SU-DHL-6 (cell line): ENCODE data around the gene TMPRSS13.

Experiments used
- EZH2phosphoT487 ChIP-seq: fragments of 200-600 bp; sonication (generic), shearing (Covaris generic); conservative IDR thresholded peaks from 2 replicates; pipeline ENCODE4 v1.6.1; 2018; ENCODE audit warnings: mild to moderate bottlenecking, antibody characterized with exemption, low read length, moderate library complexity, mixed read lengths
- TF ChIP-seq, protein P1 (sequence below): fragments of 200-600 bp; sonication (generic); IDR thresholded peaks from one replicate; pipeline ENCODE4 v1.5.1; 2017; ENCODE audit warnings: antibody characterized with exemption, mild to moderate bottlenecking, low read length, moderate library complexity; ENCODE audit not compliant: insufficient read depth, poor library complexity, severe bottlenecking

DNA sequence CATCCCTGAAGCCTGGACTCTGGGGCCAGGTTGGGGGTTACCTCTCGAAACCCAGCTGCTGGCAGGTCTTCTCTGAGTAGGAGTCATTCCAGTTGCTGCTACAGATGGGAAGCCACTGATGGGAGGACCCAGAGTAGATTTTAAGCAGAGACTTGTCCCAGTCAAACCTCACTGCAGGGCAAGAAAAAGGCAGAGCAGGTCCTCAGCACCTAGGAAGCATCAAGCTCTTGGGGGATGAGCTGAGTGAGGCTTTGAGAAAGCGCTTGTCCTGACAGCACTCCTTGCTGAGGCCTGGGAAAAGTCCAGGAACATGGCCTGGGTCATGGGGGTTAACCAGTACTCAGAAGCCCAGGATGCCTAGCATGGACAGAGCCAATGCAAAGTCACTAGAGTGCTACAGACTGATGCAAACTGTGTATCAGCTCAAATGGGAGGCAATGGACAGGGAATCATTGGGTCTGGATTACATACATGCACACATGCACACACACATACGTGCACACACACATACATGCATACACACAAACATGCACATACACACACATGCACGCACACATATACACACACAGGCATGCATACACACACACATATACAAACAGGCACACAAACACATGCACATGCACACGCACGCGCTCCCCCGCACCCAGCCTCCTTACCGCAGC, 15.3 kb downstream of the TMPRSS13 start:
- TF ChIP-seq, protein P1, sequence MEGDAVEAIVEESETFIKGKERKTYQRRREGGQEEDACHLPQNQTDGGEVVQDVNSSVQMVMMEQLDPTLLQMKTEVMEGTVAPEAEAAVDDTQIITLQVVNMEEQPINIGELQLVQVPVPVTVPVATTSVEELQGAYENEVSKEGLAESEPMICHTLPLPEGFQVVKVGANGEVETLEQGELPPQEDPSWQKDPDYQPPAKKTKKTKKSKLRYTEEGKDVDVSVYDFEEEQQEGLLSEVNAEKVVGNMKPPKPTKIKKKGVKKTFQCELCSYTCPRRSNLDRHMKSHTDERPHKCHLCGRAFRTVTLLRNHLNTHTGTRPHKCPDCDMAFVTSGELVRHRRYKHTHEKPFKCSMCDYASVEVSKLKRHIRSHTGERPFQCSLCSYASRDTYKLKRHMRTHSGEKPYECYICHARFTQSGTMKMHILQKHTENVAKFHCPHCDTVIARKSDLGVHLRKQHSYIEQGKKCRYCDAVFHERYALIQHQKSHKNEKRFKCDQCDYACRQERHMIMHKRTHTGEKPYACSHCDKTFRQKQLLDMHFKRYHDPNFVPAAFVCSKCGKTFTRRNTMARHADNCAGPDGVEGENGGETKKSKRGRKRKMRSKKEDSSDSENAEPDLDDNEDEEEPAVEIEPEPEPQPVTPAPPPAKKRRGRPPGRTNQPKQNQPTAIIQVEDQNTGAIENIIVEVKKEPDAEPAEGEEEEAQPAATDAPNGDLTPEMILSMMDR, result no peak
- TF ChIP-seq EZH2phosphoT487, result no peak
